H1 (cell line): ENCODE results near the gene DHCR7. TPM values are rescaled to one million over a fixed set of nuclear protein-coding genes. Genes with fewer than 3 reads are reported as not detected.

Experiments used
- CTCF ChIA-PET: fragments of 300-600 bp; sonication (Branson Sonifier 250); formaldehyde crosslinking; loops from one replicate; lab custom pipeline; 2021; ENCODE audit not compliant: partially characterized antibody; lab: Charles Lee
- POLR2A ChIA-PET: fragments of 300-600 bp; sonication (Branson Sonifier 250); formaldehyde crosslinking; loops from one replicate; lab custom pipeline; 2021; ENCODE audit warnings: inconsistent platforms; ENCODE audit not compliant: partially characterized antibody; lab: Charles Lee
- DNase-seq, 2 experiments: peaks; one replicate each; pipeline versions ENCODE4 v3.0.0 to v3.0.0-alpha.2; 2010 to 2022; ENCODE audit warnings: low spot score in 2 of 2, low read depth in 1 of 2, mixed read lengths in 1 of 2
- FAIRE-seq: peaks from 2 replicates; lab custom pipeline; 2011; peaks lifted over from hg19 to GRCh38; lab: Jason Lieb, UNC
- H2AFZ ChIP-seq: 2 replicates; pipeline ENCODE4 v1.8.1; 2012; ENCODE audit warnings: low read length, inconsistent platforms
- H2AK5ac ChIP-seq: 2 replicates; pipeline ENCODE4 v1.6.1; 2013; ENCODE audit warnings: low read depth, low read length
- H2BK120ac ChIP-seq: replicated peaks from 2 replicates; pipeline ENCODE3; 2013; ENCODE audit warnings: low read depth, low read length, inconsistent platforms
- H2BK12ac ChIP-seq: 2 replicates; pipeline ENCODE4 v1.6.1; 2013; ENCODE audit warnings: low read depth, low read length
- H2BK15ac ChIP-seq: 2 replicates; pipeline ENCODE4 v1.6.1; 2013; ENCODE audit warnings: low read length
- H2BK20ac ChIP-seq: 2 replicates; pipeline ENCODE4 v1.6.1; 2013; ENCODE audit warnings: low read length
- H2BK5ac ChIP-seq: 2 replicates; pipeline ENCODE4 v1.6.1; 2013; ENCODE audit warnings: low read depth, low read length
- H3K14ac ChIP-seq: 2 replicates; pipeline ENCODE4 v1.6.1; 2013; ENCODE audit warnings: inconsistent platforms; ENCODE audit not compliant: insufficient read length
- H3K18ac ChIP-seq: 2 replicates; pipeline ENCODE4 v1.6.1; 2013; ENCODE audit warnings: low read length; ENCODE audit errors: extremely low read depth
- H3K23ac ChIP-seq: 2 replicates; pipeline ENCODE4 v1.6.1; 2013; ENCODE audit warnings: inconsistent platforms; ENCODE audit not compliant: insufficient read length
- H3K23me2 ChIP-seq: 2 replicates; pipeline ENCODE4 v1.6.1; 2013; ENCODE audit warnings: low read depth, low read length
- H3K27ac ChIP-seq: 2 replicates; pipeline ENCODE4 v1.6.1; 2011; ENCODE audit warnings: low read depth, low read length, inconsistent platforms
- H3K27me3 ChIP-seq, 4 experiments: replicated peaks in 1 of 4; 1 replicate in 1 of 4; 2 replicates in 3 of 4; pipeline versions ENCODE4 v1.6.1 to v1.8.1; 2011 to 2013; ENCODE audit warnings: low read length in 3 of 4, mild to moderate bottlenecking in 3 of 4, inconsistent platforms in 2 of 4, mixed read lengths in 2 of 4, moderate library complexity in 1 of 4; ENCODE audit not compliant: control insufficient read depth in 3 of 4, insufficient read depth in 3 of 4; ENCODE audit errors: extremely low read depth in 1 of 4
- H3K36me3 ChIP-seq, 4 experiments: 2 replicates each; pipeline versions ENCODE4 v1.6.1 to v1.8.1; 2011 to 2013; ENCODE audit warnings: mild to moderate bottlenecking in 4 of 4, low read length in 3 of 4, moderate library complexity in 2 of 4, control low read depth in 1 of 4, inconsistent platforms in 1 of 4; ENCODE audit not compliant: insufficient read depth in 4 of 4, control insufficient read depth in 2 of 4
- H3K4ac ChIP-seq: replicated peaks from 2 replicates; pipeline ENCODE3; 2013; ENCODE audit warnings: low read length, low read depth, mixed read lengths, inconsistent platforms; ENCODE audit not compliant: insufficient read length
- H3K4me1 ChIP-seq, 4 experiments: replicated peaks in 1 of 4; 1 replicate in 1 of 4; 2 replicates in 3 of 4; pipeline versions ENCODE4 v1.6.1 to v1.8.1; 2011 to 2013; ENCODE audit warnings: low read length in 3 of 4, inconsistent platforms in 2 of 4, mixed read lengths in 1 of 4; ENCODE audit not compliant: insufficient read depth in 4 of 4, control insufficient read depth in 3 of 4
- H3K4me2 ChIP-seq, 2 experiments: 2 replicates each; pipeline versions ENCODE4 v1.6.1 to v1.8.1; 2011 to 2013; ENCODE audit warnings: low read depth in 2 of 2, low read length in 2 of 2, control low read depth in 1 of 2, inconsistent platforms in 1 of 2, mild to moderate bottlenecking in 1 of 2; ENCODE audit not compliant: insufficient read depth in 1 of 2
- H3K4me3 ChIP-seq, 4 experiments: fragments of 200-600, 300-600 bp in 1 of 4; sonication (generic), shearing (Covaris generic), sonication (Bioruptor Twin) in 1 of 4; 2 replicates each; pipeline versions ENCODE4 v1.5.1 to v1.8.1; 2011 to 2016; ENCODE audit warnings: low read length in 4 of 4, low read depth in 3 of 4, control low read depth in 2 of 4, inconsistent platforms in 2 of 4, mild to moderate bottlenecking in 2 of 4, mixed read lengths in 1 of 4, moderate library complexity in 1 of 4; ENCODE audit not compliant: insufficient read depth in 2 of 4; ENCODE audit errors: extremely low read depth in 1 of 4
- H3K56ac ChIP-seq: replicated peaks from 2 replicates; pipeline ENCODE3; 2013; ENCODE audit warnings: low read depth, mild to moderate bottlenecking, mixed read lengths, low read length, inconsistent platforms; ENCODE audit not compliant: insufficient read length
- H3K79me1 ChIP-seq: 2 replicates; pipeline ENCODE4 v1.6.1; 2013; ENCODE audit warnings: low read depth, low read length, control low read depth
- H3K79me2 ChIP-seq, 2 experiments: 2 replicates each; pipeline versions ENCODE4 v1.6.1 to v1.8.1; 2012 to 2013; ENCODE audit warnings: low read length in 2 of 2, mild to moderate bottlenecking in 2 of 2, inconsistent platforms in 1 of 2; ENCODE audit not compliant: insufficient read depth in 2 of 2, control insufficient read depth in 1 of 2
- H3K9ac ChIP-seq, 4 experiments: replicated peaks in 1 of 4; 1 replicate in 1 of 4; 2 replicates in 3 of 4; pipeline versions ENCODE4 v1.6.1 to v1.8.1; 2011 to 2013; ENCODE audit warnings: low read depth in 3 of 4, low read length in 3 of 4, control low read depth in 2 of 4, mild to moderate bottlenecking in 2 of 4, moderate library complexity in 2 of 4, inconsistent platforms in 1 of 4; ENCODE audit errors: extremely low read depth in 1 of 4
- H3K9me3 ChIP-seq, 2 experiments: 2 replicates each; pipeline versions ENCODE4 v1.6.1 to v1.8.1; 2012 to 2013; ENCODE audit warnings: mild to moderate bottlenecking in 2 of 2, moderate library complexity in 2 of 2, control low read depth in 1 of 2, inconsistent platforms in 1 of 2, low read depth in 1 of 2, low read length in 1 of 2, mixed read lengths in 1 of 2; ENCODE audit not compliant: insufficient read depth in 2 of 2
- H4K20me1 ChIP-seq, 2 experiments: replicated peaks in 1 of 2; 2 replicates each; pipeline versions ENCODE3 to v1.8.1; 2011 to 2013; ENCODE audit warnings: inconsistent platforms in 2 of 2, low read length in 2 of 2, mild to moderate bottlenecking in 1 of 2; ENCODE audit not compliant: insufficient read depth in 2 of 2, control insufficient read depth in 1 of 2
- H4K5ac ChIP-seq: 2 replicates; pipeline ENCODE4 v1.6.1; 2013; ENCODE audit warnings: low read length, low read depth, mixed read lengths, inconsistent platforms; ENCODE audit not compliant: insufficient read length
- H4K8ac ChIP-seq: 2 replicates; pipeline ENCODE4 v1.8.0; 2013; ENCODE audit warnings: mild to moderate bottlenecking, moderate library complexity, low read length, inconsistent platforms; ENCODE audit not compliant: insufficient read depth; ENCODE audit errors: extremely low read depth
- H4K91ac ChIP-seq: replicated peaks from 2 replicates; pipeline ENCODE3; 2013; ENCODE audit warnings: low read length, mixed read lengths, inconsistent platforms; ENCODE audit not compliant: insufficient read length
- BACH1 ChIP-seq: IDR thresholded peaks from 2 replicates; pipeline ENCODE4 v1.6.1; 2012; ENCODE audit warnings: low read length, improper control_type of control experiment
- EZH2 ChIP-seq: fragments of 200-600 bp; sonication (generic); IDR thresholded peaks from 2 replicates; pipeline ENCODE4 v1.7.1; 2012; ENCODE audit warnings: low read depth, mild to moderate bottlenecking, moderate library complexity, low read length, inconsistent platforms; ENCODE audit not compliant: severe bottlenecking
- HDAC6 ChIP-seq: IDR thresholded peaks from one replicate; pipeline ENCODE4 v1.7.1; 2012; ENCODE audit warnings: low read depth, mild to moderate bottlenecking, inconsistent platforms, low read length, moderate library complexity
- KDM1A ChIP-seq: fragments of 200-600, 300-600 bp; sonication (generic); IDR thresholded peaks from 2 replicates; pipeline ENCODE4 v1.7.1; 2016; ENCODE audit warnings: mild to moderate bottlenecking, low read length, borderline replicate concordance
- SP2 ChIP-seq: IDR thresholded peaks from 2 replicates; pipeline ENCODE4 v1.6.1; 2012; ENCODE audit warnings: mild to moderate bottlenecking, low read length, inconsistent platforms
- WGBS, 2 experiments: shearing (Covaris generic) in 1 of 2; methylation state at CpG; one replicate each; pipeline versions ENCODE4 v1.1.6 to v1.1.7; 2013 to 2015; ENCODE audit warnings: low lambda C conversion rate in 2 of 2, mixed read lengths in 2 of 2, inconsistent platforms in 1 of 2, low coverage in 1 of 2, missing lambda C conversion rate in 1 of 2; ENCODE audit not compliant: insufficient replicate concordance in 2 of 2, insufficient coverage in 1 of 2, insufficient read length in 1 of 2; ENCODE audit errors: extremely low coverage in 1 of 2, missing lambda C conversion rate in 1 of 2; 5-methylcytosine and 5-hydroxymethylcytosine counted together
- polyA plus RNA-seq, 7 experiments: library from polyadenylated mRNA; depleted of rRNA in 3 of 7; stranded (reverse) in 5 of 7; unstranded in 2 of 7; fragments of >200 nt in 5 of 7; fragments of 200-250 nt in 2 of 7; gene quantifications; 1 replicate in 5 of 7; 2 replicates in 1 of 7; 4 replicates in 1 of 7; pipeline versions ENCODE4 v1.2.1 to v1.2.3, GENCODE V29; 2011 to 2013; ENCODE audit warnings: missing spikeins in 2 of 7, mixed read lengths in 2 of 7
- total RNA-seq: library from RNA; stranded (reverse); fragmentation: NEBNext Ultra II Directional; extraction: Animal tissue kit (Norgen Biotek cat#: 25700); gene quantifications from 2 replicates; pipeline ENCODE4 v1.2.1, GENCODE V29; 2021

DHCR7 gene
- total and polyA plus RNA-seq, 2 of the 8 experiments (the other 6 are each of a cell fraction or from before 2014, with no cell fraction given): 144 to 157 TPM

DNA sequence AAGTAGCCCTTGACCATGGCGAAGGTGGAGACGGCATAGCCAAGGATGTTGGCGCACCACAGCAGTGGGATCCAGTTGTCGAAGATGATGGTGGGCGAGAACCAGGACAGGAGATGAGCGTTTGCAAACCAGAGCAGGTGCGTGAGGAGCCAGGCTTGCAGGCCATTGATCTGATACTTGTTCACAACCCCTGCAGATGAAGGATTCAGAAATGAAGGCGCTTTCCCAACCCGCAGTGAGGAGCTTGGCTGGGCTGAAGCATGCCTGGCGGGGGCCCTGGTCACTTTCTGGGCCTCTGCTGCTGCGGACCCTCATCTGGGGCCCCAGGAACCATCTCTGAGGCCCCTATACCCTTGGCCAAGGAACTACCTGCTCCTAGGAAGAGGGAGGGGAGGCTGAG lies 6.9 kb downstream of the DHCR7 start:
- Histone ChIP-seq H4K5ac (no peak overlapping the region), H3K36me3 (peaks cover 51 to 96% (median 79%) of the 10 kb centered on the region in 4 experiments), H3K79me2 (peaks cover 0 to 14% of the 10 kb centered on the region in 2 experiments; a peak in 2 of 4 replicates)
- TF ChIP-seq HDAC6 (no peak), EZH2 (no peak), BACH1 (no peak), SP2 (no peak), KDM1A (no peak)

More for the DNA sequence above, 6.9 kb downstream of the DHCR7 start:
- no peak for DNase-seq
- no peak for FAIRE-seq
- Histone ChIP-seq H3K4me3 (no peak overlapping the region), H2BK20ac (no peak overlapping the region), H2BK12ac (no peak overlapping the region), H3K27me3 (no peaks in the 10 kb centered on the region), H4K8ac (no peak overlapping the region), H2BK120ac (no peak overlapping the region), H3K79me1 (peaks cover 13% of the 10 kb centered on the region), H3K23me2 (peaks cover 6% of the 10 kb centered on the region; the same call in 1 of the 2 replicates), H3K9me3 (no peaks in the 10 kb centered on the region), H3K4ac (no peak overlapping the region), H2BK15ac (no peak overlapping the region), H2AK5ac (no peak overlapping the region), H4K91ac (no peak overlapping the region), H3K27ac (no peak overlapping the region), H2AFZ (no peak overlapping the region), H3K23ac (no peak overlapping the region), H2BK5ac (no peak overlapping the region; the same call in 1 of the 2 replicates), H3K14ac (no peak overlapping the region), H3K9ac (no peak overlapping the region; a peak in 1 of 7 replicates), H4K20me1 (peaks cover 7 to 38% of the 10 kb centered on the region in 2 experiments), H3K4me2 (no peak overlapping the region), H3K18ac (no peak overlapping the region), H3K4me1 (no peaks in the 10 kb centered on the region), H3K56ac (no peak overlapping the region)
- CTCF ChIA-PET: interaction anchor here (0.9 kb wide), 1 partner anchor 19 kb away, joined by 3 read pairs; no protein-coding TSS in a partner anchor
- 89% methylated on average over 11 of the region's 11 CpGs; no CpG with 5 or more reads in 1 of the 2 experiments for WGBS, 2 experiments
- POLR2A ChIA-PET: no interaction called here
